A673 (cell line): ENCODE measurements around the gene TOMM40. TPM values are rescaled to one million over a fixed set of nuclear protein-coding genes. Genes with fewer than 3 reads are reported as not detected.

Source experiments
- BruUV-seq: library from RNA; stranded (reverse); fragments of 400-500 nt; replicated peaks from 2 replicates; lab custom pipeline; 2021; lab: Mats Ljungman, UMichigan
- CTCF ChIA-PET: fragments of 300-600 bp; sonication (Branson Sonifier 250); formaldehyde crosslinking; loops from one replicate; lab custom pipeline; 2022; ENCODE audit warnings: antibody characterized with exemption; lab: Charles Lee
- POLR2A ChIA-PET: fragments of 300-600 bp; sonication (Branson Sonifier 250); formaldehyde crosslinking; loops from one replicate; lab custom pipeline; 2022; ENCODE audit warnings: antibody characterized with exemption; ENCODE audit not compliant: low non-redundant PET; lab: Charles Lee
- DNase-seq: peaks from one replicate; pipeline ENCODE4 v3.0.0-alpha.2; 2015; ENCODE audit warnings: low spot score
- H3K27ac ChIP-seq: fragments of 200-600 bp; sonication (generic); 2 replicates; pipeline ENCODE4 v1.5.1; 2016; ENCODE audit warnings: mixed run types, low read depth, mild to moderate bottlenecking, mixed read lengths, antibody characterized with exemption, low read length; ENCODE audit not compliant: poor library complexity, severe bottlenecking
- H3K27me3 ChIP-seq: fragments of 200-600 bp; sonication (generic); replicated peaks from 2 replicates; pipeline ENCODE4 v1.6.1; 2017; ENCODE audit warnings: mixed run types, low read depth, mild to moderate bottlenecking, mixed read lengths, antibody characterized with exemption, low read length; ENCODE audit not compliant: insufficient read depth, poor library complexity
- H3K36me3 ChIP-seq: fragments of 200-600 bp; sonication (generic); 2 replicates; pipeline ENCODE4 v1.6.1; 2016; ENCODE audit warnings: mixed run types, mild to moderate bottlenecking, mixed read lengths, antibody characterized with exemption, low read length; ENCODE audit not compliant: insufficient read depth, poor library complexity, severe bottlenecking
- H3K4me1 ChIP-seq: fragments of 200-600 bp; sonication (generic); 2 replicates; pipeline ENCODE4 v1.6.1; 2017; ENCODE audit warnings: mixed run types, mild to moderate bottlenecking, mixed read lengths, antibody characterized with exemption, low read length; ENCODE audit not compliant: insufficient read depth, poor library complexity, severe bottlenecking
- H3K4me3 ChIP-seq: fragments of 200-600 bp; sonication (generic); 2 replicates; pipeline ENCODE4 v1.5.1; 2016; ENCODE audit warnings: low read depth, mixed run types, mild to moderate bottlenecking, mixed read lengths, low read length; ENCODE audit not compliant: poor library complexity, severe bottlenecking
- H3K9me3 ChIP-seq: fragments of 200-600 bp; sonication (generic); 2 replicates; pipeline ENCODE4 v1.6.1; 2016; ENCODE audit warnings: mixed run types, low read depth, mild to moderate bottlenecking, mixed read lengths, antibody characterized with exemption, low read length; ENCODE audit not compliant: poor library complexity, severe bottlenecking
- CTCF ChIP-seq: fragments of 300-800, 200-600 bp; sonication (generic); conservative IDR thresholded peaks from 2 replicates; pipeline ENCODE4 v1.5.1; 2017; ENCODE audit warnings: low read depth, mild to moderate bottlenecking, antibody characterized with exemption, low read length, moderate library complexity, mixed read lengths
- EZH2 ChIP-seq: fragments of 200-600 bp; sonication (generic); IDR thresholded peaks from 2 replicates; pipeline ENCODE4 v1.6.1; 2017; ENCODE audit warnings: borderline replicate concordance, low read depth, mild to moderate bottlenecking, mixed read lengths, antibody characterized with exemption, low read length; ENCODE audit not compliant: poor library complexity, severe bottlenecking
- intact Hi-C: fragments of 100-400 bp; cut with micrococcal nuclease; formaldehyde crosslinking; loops from one replicate; pipeline ENCODE4 v1.10.0; 2022; ENCODE audit not compliant: unreplicated experiment
- total RNA-seq: library from RNA; stranded (reverse); gene quantifications from 2 replicates; pipeline ENCODE4 v1.2.3, GENCODE V29; 2021

Gene TOMM40
- total RNA-seq, 1 experiment from 2014 or later = 234 TPM

GRCh38 chr19:44951179-44952159 lies 60.4 kb downstream of the TOMM40 start:
- H3K36me3 ChIP-seq = no peaks in the 10 kb centered on the region
- H3K4me3 ChIP-seq = no peak overlapping the region
- intact Hi-C loops = loop anchor here (2.0 to 10.0 kb wide), 4 partner anchors 47 to 267 kb away; partner anchors contain the start of gene APOE
- DNase-seq = peak; percentile 87
- CTCF ChIA-PET = interaction anchor here (0.6 to 0.9 kb wide), 3 partner anchors 41 to 228 kb away, joined by 3 to 10 read pairs (median 7); no protein-coding TSS in a partner anchor
- POLR2A ChIA-PET = no interaction called here
- no peaks in the 10 kb centered on the region for H3K27me3 ChIP-seq
- H3K27ac ChIP-seq = no peak overlapping the region
- H3K4me1 ChIP-seq = peaks cover 14% of the 10 kb centered on the region
- peak; percentile 90 for TF ChIP-seq CTCF
- TF ChIP-seq EZH2 = no peak
- H3K9me3 ChIP-seq = no peaks in the 10 kb centered on the region
- no TSS peak for BruUV-seq

Other genes with a start within 250 kb of the TOMM40 start
- gene PVR, start 247.3 kb upstream of the TOMM40 start, total RNA-seq = 26.8 and 29.5 TPM in 2 replicates
- gene CEACAM19, start 219.8 kb upstream of the TOMM40 start, total RNA-seq = 2.5 and 2.9 TPM in 2 replicates
- gene CEACAM16, start 192.1 kb upstream of the TOMM40 start, total RNA-seq = not detected in 2 replicates
- gene BCL3, start 142.5 kb upstream of the TOMM40 start, total RNA-seq = 6.6 and 9.9 TPM in 2 replicates
- not detected in 2 replicates for gene CBLC, start 113.4 kb upstream of the TOMM40 start, total RNA-seq
- 3.4 and 6.6 TPM in 2 replicates for gene BCAM, start 82.2 kb upstream of the TOMM40 start, total RNA-seq
- 76.7 and 83.6 TPM in 2 replicates for gene NECTIN2, start 45.0 kb upstream of the TOMM40 start, total RNA-seq
- 9.4 and 10.4 TPM in 2 replicates for gene APOE, start 14.5 kb downstream of the TOMM40 start, total RNA-seq
- 2.3 and 5.5 TPM in 2 replicates for gene APOC1, start 23.4 kb downstream of the TOMM40 start, total RNA-seq
- gene APOC4, start 51.0 kb downstream of the TOMM40 start, total RNA-seq = not detected in 2 replicates
- gene APOC2, start 54.8 kb downstream of the TOMM40 start, total RNA-seq = not detected in 2 replicates
- 135 and 138 TPM in 2 replicates for gene CLPTM1, start 64.1 kb downstream of the TOMM40 start, total RNA-seq
- gene RELB, start 110.2 kb downstream of the TOMM40 start, total RNA-seq = 11.9 and 13.1 TPM in 2 replicates
- 104 and 109 TPM in 2 replicates for gene CLASRP, start 147.8 kb downstream of the TOMM40 start, total RNA-seq
- gene ZNF296, start 185.2 kb downstream of the TOMM40 start, total RNA-seq = 2.9 and 3.0 TPM in 2 replicates
- 34.0 and 34.5 TPM in 2 replicates for gene GEMIN7, start 188.0 kb downstream of the TOMM40 start, total RNA-seq
- 33.6 and 34.0 TPM in 2 replicates for gene PPP1R37, start 201.9 kb downstream of the TOMM40 start, total RNA-seq